Mucosa of gallbladder (tissue), 1 donor: ENCODE measurements around the gene RAPGEF1. TPM values are rescaled to one million over a fixed set of nuclear protein-coding genes. Genes with fewer than 3 reads are reported as not detected.

ENCODE experiments used
- DNase-seq: peaks from one replicate; pipeline ENCODE4 v3.0.0-alpha.2; 2020; ENCODE audit warnings: low spot score
- total RNA-seq: library from RNA; stranded (reverse); gene quantifications from one replicate; pipeline ENCODE4 v1.2.1, GENCODE V29; 2021
- donor health status: DM: no; HTN: no; CAD: no.

The RAPGEF1 gene
- total RNA-seq, 1 donor from 2014 or later: 75.9 TPM

DNA sequence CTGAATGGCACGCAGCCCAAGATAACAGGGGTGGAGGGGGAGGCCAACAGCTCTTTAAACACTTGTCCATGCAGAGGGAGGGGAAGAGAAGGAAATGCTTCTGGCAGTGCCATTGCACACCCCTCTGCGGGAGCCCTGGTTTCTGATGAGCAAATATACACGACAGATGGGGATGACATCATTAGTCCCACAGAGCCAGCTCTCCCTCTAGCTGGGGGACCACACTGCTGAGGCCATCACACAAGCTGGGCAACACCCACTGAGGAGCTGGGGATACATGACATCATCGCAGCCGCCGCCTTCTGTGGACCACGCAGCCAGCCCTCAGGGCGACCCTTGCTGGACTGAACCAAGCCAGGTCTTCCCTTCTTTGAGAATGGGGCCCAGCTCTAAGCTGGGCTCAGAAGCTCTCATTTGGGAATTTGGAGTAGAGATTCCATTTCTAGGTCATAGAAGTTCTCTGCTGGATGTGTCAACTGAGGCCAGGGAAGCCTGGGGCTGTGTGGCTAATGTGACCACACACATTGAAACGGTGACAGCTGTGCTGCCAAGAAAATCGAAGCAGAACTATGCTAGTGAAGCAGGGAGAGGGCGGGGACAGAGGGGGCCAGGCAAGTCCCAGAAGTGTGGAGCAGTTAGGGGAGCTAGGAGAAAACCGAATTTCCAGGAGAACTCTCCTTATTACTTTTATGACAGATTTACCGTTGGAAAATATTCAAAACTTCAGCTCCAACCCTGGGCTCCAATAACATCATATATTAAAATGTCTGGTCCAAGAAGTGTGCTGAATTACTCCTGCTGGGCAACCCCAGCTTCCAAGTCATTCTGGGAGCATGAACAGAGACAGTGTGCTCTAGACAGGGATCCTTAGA, 115.0 kb downstream of the RAPGEF1 start:
- DNase-seq: no peak

DNA sequence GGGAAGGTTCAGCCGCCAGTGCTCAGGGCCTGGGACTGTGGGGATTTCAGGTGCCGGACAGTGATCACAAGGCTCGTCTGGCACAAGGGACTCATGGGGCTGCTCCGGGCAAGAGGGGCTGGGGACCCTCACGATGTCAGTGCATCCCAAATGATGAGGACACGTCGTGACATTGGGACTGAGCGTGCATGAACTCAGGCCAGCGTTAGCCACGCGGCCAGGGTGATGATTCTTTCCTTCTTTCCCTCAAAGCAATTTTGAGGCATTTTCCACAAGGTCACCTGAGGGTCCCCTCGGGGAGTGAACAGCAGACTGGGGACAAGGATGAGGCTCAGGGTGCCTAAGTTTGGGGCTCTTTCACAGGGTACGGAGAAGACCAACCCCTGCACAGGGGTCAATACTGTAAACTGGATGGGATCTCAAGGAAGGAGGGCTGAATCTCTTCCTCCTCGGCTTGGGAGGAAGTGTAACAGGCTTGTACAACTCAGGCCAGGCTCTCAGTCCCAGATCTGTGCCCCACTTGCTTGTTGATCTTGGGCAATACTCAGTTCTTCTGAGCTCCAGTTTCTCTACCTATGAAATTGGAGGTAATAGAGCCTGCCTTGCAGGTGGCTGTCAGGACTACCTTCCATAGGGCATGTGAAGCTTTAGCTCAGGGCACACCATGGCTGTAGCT, 116.1 kb downstream of the RAPGEF1 start:
- no peak for DNase-seq

DNA sequence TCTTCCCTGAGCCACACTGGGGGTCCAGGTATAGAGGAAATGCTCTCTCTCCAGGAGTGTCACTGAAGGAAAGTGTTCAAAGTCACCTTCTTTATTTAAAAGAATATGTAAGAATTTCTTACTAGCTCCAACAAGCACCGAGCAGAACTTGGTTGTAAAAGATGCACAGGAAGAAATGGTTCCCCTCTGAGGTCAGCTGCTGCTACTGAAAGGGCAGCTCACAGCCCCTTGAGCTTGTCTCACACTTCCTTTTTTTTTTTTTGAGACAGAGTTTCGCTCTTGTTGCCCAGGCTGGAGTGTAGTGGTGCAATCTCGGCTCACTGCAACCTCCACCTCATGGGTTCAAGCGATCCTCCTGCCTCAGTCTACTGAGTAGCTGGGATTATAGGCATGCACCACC, 117.4 kb downstream of the RAPGEF1 start:
- DNase-seq: no peak

DNA sequence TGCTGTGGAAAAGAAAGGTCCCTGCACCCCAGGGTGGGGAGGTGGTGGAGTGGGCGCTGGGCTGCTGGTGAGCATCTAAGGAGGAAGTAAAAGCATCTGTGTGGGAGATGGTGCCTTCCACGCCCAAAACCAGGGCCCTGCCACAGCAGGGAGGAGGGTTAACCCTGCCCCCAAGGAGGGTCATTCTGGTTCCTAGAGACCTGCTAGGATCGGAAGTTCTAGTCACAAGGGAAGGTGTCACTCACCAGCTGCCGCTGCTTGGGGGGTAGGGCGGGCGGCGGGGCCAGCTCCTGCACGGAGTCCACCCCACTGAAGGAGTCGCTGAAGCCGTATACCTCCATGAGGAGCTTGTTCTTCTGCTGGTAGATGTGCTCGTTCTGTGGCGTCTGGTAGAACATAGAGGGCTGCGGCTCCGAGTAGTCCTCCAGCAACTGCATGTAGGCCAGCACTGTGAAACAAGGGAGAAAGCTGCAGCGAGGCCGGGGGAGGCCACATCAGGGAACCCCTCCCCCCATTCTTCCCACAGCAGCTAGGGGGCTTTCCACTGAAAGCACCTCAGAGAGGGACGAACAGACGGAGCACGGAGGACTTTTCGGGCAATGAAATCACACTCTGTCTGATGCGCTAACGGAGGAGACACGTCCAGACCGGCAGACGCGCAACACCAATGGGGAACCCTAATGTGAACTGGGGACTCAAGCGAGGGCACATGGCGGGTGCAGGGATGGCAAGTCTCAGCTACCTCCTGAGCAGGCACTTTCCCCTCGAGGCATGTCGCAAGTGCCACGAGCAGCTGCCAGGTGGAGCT, 118.1 kb downstream of the RAPGEF1 start:
- DNase-seq: no peak

DNA sequence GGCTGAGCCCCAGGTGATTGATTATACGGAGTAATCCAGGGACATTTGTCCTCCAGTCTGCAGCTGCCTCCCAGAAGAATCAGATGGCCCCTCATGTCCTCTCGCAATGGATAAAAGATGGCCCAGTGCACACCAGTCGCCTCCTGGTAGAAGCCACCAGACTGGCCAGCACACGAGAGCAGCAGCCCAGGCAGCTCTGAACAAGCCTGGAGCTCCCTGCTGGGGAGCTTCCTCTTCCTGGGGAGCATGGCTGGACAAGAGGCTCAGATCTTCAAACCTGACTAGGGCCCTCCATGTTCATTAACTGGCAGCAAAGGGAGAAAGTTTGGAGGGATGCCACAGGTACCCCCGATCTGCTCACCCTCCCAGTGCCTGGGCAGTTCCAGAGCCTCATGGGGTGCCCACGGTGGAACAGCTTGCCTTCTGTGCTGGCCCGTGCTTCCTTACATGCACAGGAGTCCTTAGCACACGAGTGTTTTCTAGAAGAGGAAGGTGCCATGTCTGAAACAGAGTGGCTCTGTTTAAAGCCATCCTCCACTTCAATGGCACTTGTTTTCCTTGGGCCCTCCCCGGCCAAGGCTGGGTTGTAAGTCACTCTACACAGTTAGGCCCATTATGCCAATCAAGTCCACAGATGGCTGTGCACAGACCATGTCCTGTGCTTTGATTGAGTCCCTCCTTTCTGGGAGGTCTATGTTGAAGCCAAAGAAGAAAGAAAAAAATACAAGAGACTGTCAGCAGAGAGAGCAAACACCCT, 118.9 kb downstream of the RAPGEF1 start:
- no peak for DNase-seq

DNA sequence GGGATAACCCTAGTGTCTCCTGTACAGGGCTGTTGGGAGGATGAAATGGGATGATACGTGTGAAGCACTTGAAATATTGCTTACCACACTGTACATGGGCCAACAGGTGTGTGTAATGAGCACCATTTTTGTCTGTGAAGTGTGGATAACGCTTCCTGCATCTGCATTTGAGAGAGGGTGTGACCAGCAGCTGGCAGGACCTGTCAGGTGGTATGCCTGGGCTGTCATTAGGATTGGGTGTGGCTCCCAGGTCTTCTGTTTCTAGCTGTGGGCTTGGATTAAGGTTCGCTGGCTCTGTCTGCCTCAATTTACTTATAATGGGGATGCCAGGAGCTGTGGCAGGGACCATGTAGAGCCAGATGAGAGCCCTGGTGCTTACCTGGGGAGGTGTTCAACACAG, 120.2 kb downstream of the RAPGEF1 start:
- no peak for DNase-seq

DNA sequence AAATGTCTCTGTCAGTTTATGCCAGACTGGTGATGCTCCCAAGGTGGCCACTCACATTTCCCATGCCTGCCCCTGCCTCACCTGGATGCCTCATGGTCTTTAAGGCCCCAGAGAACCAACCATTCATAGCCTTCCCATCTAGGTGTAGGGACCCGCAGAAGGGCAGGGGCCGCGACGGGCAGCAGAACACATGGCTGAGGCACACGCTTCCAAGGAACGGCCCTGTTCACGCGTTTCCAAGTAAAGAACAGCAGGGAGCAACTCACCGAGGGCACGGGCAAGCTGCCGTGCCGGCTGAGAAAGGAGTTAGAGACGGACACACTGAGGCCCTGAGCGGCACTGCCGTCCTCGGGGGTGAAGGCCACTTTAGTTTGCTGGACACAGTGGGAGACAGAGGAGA, 121.1 kb downstream of the RAPGEF1 start:
- no peak for DNase-seq

DNA sequence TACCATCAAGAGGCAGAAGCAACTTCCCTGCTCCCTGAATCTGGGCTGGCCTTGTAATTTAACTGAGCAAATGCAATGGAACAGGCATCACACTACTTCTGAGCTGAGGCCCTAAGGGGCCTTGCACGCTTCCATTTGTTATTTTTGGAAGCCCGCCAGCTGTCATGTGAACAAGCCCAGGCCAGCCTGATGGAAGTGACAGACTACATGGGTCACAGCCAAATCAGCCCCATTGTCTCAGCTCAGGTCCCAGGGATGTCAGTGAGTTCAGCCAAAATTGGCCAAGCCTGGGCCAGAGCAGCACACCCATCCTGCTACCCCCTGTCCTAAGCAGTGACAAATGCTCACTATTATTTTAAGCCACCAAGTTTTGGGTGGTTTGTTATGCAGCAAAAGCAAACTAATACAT, 121.8 kb downstream of the RAPGEF1 start:
- DNase-seq: peak; percentile 60

DNA sequence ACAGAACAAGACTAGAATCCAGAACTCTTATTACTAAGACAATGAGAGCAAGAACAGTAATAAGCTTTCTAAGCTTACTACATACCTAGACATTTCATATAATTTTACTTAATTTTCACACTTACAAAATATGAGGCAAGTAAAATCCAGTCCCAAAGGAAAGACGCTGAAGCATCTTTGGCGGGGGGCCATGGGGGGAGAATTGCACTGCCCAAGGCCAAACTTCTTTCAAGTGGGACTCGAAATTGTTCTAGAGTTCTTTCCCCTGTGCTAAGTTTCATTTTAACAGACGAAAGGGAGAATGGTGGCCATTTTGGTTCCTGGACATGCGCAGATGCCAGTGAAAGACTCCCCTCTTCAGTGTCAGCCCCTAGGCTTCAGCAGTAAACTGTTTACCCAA, 122.3 kb downstream of the RAPGEF1 start:
- no peak for DNase-seq

DNA sequence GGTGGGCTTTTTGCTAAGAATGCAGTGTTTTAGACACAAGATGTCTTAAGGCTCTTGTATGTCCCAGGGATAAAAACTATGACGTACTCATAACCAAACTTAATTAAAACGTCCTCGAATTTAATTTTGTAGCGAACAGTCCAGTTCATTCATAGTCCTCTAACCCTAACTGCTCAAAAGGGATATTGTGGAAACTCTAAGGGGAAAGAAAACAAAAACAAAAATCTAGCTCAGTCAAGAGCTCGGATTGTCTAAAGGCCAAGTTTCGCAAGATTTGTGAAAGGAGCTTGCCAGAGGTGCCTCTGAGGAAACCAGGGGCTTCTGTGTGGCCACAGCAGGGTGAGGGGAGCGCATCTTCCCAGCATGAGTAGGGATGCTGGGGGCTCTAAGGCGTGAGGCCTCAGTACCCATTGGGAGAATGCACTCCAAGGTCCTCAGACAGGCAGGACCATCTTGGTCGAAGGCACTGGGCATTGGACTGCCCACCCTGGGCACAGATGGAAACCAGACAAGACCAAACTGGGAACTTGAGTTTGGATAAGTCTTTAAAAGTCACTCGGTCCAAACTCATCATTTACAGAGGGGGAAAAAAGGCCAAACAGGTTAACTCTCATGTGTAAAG, 122.8 kb downstream of the RAPGEF1 start:
- no peak for DNase-seq

DNA sequence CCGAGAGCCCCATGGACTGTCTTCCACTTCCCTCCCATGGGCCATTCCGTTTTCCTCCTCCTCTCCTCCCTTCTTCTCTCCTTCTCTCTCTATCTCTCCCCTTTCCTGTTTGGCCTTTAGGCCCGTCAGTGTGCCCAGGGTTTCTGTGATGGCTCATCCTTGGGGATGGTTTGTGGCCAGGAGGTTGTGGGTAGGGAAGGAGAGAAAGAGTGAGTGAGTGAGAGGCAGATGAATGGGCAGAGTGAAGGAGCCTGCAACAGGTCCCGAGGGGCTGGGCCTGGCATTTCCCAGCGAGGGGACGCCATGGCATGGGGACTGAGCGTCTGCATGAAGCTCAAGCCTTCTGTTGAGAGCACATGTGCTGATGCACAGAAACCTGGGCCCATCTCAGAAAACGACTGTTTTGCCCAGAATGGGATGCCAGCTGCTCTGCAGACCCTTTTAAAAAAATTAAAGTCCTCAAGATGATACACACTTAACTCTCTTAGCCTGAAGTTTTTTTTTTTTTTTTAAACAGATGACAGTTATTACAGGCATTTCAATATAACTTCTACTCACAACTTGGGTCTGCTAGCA, 125.4 kb downstream of the RAPGEF1 start:
- no peak for DNase-seq

DNA sequence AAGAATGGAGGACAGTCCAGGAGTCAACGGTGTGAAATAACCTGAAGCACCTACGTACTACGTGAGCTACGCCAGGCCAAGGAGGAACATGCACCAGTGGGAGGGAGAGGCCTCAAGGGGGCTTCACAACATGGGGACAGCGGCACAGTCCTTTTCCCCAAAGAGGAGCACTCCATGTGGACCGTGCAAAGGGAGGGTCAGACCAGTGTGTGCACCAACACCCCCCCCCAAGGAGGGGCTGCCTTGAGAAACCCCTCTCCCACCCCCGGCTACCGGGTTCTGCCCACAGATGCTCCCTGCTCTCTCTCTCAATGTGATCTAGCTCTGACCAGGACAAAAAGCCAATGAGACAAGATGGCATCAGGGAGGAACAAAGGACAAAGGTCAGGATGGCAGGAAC, 126.0 kb downstream of the RAPGEF1 start:
- no peak for DNase-seq

DNA sequence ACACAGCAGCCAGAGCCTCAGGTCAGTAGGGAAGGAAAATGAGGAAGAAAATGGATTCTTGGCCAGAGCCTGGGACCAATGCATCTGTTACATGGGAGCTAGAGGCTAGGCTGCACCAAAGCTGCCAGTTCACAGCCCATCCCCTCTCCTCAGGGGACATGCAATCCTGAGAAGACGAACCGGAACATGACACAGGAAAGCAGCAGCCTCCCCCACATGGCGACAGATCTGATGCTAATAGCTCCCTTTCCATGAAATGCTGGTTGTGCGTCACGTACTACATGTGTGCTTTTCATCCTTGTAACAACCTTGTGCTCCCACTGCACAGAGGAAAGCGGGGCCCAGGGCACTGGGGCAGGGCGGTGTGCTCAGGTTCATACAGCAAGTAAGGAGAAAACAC, 127.0 kb downstream of the RAPGEF1 start:
- DNase-seq: no peak

DNA sequence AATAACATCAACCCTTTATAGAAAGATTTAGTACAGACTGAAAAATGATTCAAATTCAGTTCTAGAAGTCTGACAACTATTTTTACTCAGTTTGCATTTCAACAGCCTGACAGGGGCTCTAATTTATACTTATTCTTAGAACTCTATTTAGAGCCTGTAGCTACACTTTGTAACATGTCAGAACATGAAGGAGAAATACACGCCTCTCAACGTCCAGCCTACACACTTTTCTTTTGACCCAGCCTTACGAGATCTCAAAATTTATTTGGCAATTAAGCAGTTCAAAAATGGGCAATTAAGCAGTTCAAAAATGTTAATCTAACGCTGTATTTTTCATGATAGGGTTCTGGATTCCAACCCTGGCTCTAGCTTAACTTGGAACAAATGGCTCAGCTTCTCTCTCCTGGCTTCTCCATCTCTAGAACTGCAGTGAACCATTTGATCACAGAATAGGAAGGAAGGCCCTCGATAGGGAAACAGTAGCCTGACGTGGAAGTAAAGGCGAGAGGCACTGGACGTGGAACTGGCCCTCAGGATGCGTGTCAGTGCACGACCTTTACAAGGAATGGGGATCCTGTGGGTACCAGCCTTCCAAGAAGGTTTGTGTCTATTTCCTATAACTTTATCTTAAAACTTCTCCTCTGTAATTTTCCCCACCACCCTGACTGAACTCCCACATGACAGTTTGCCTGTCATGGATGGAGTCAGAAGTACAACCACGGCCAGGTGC, 128.1 kb downstream of the RAPGEF1 start:
- no peak for DNase-seq

DNA sequence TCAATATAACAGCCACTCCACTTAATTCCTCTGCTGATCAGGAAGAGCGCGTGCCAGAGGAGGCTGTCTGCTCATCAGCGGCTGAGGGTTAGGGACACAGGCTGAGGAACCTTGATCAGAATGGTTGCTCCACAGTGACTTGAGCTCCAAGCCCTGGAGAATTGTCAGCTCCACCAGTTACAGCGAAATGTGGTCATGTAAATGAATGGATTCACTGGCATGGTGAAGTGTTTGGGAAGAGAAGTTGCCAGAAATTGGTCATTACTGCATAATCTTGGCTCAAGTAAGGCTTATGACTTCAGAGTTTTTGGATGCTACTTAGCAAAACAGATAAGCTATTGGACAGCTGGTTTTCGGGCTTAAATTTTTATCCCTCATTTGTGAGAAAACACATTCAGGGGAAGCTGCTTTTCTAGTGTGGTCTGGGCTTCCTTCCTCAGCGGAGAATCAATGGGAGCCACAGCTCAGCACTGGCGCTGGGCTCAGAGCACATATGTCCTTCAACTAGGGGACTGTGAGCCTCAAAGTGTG, 129.6 kb downstream of the RAPGEF1 start:
- no peak for DNase-seq

DNA sequence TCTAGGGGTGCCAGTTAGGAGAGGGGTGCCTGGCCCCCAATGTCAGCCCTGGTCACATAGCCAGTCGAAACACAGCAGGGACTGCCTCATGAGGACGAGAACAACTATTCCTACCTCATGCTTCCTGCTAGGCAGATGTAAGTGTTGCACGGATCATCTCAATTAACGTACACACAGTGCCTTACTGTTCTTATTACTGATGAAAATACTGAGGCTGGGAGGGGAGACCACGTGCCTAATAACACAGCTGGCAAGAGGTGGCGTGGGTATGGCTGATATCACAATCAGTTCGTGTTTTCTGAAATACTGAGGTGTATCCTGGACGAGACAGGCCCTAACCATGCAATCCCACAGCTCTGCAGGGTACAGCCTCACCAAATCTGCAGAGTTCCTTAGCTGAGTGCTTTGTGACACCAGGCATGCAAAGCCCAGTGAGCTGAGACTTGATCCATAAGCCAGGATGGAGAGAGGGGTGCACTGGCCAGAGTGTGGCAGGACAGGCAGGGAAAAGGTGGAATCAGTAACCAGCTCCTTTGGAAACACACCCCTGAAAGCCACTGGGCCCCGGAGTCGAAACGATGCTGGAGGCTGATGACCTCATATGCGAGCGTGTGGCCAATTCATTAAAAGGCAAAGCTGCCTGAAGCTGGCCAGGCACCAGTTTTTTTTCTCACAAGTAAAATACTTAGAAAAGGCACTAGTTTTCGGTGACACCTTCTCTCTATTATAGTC, 130.6 kb downstream of the RAPGEF1 start:
- DNase-seq: no peak

DNA sequence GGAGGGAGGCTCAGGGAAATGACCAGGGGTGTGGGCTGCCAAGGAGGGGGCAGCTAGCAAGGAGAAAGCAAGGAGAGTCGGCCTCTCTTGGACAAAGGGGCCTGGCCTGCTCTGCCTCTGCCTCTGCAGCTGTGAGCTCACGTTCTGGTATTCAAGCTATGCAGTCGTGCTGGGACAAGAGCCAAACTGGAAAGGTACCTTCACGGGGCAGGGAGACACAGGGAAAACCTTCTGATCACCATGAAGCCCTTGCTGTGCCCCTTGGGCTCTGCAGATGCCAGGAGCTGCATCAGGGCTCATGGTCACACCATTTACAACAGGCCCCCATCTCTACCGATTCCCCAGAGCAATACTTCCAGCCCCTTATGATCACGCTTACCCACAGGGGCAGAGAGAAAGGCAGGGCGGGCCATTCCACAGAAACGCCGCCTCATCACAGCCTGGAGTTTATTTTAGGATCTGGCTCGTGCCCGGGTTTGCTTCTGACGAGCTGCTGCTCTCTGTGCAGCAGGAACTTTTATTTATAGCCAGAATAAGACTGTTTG, 131.3 kb downstream of the RAPGEF1 start:
- DNase-seq: peak; percentile 86

DNA sequence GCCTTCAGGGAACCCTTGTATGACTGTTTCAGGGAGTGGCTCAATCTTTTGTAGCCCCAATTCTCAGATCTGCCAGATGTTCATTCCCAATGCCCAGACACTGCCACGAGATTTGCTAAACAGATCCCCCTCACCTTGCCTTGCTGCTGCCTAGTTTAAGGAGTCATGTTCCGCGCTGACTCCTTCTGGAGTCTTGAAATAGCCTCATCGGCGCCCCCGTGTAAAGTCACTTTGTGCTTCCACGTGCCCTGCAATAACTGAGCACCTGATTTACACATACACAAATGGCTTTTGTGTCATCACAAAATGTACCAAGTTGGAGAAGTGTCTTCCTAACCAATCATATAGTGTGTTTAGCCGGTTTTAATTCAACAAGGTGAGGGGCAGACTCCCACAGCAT, 132.3 kb downstream of the RAPGEF1 start:
- DNase-seq: no peak
